GM12891 (cell line): ENCODE results near the gene DNM3.

Experiments used
- POLR2A ChIP-seq: IDR thresholded peaks from 2 replicates; pipeline ENCODE4 v1.6.1; 2011; ENCODE audit warnings: low read depth, low read length, control low read depth
- POLR2AphosphoS5 ChIP-seq: IDR thresholded peaks from 2 replicates; pipeline ENCODE4 v1.6.1; 2011; ENCODE audit warnings: low read depth, low read length, control low read depth
- POU2F2 ChIP-seq: IDR thresholded peaks from 2 replicates; pipeline ENCODE4 v1.6.1; 2011; ENCODE audit warnings: low read depth, mild to moderate bottlenecking, control low read depth, low read length, moderate library complexity
- SPI1 ChIP-seq: IDR thresholded peaks from 2 replicates; pipeline ENCODE4 v1.6.1; 2011; ENCODE audit warnings: low read depth, low read length, control low read depth
- TAF1 ChIP-seq: IDR thresholded peaks from 2 replicates; pipeline ENCODE4 v1.6.1; 2011; ENCODE audit warnings: low read depth, low read length, control low read depth

- TF ChIP-seq POLR2AphosphoS5 (no peak), POLR2A (no peak), TAF1 (no peak), POU2F2 (no peak), SPI1 (no peak)
Observed at GRCh38 chr1:171990371-171990770, 149.1 kb downstream of the DNM3 start.
